ENCODE results near the gene ENPP6. TPM values are rescaled to one million over a fixed set of nuclear protein-coding genes. Genes with fewer than 3 reads are reported as not detected.

Gene ENPP6
- polyA plus RNA-seq, 1 donor from 2014 or later = not detected

GRCh38 chr4:184099000-184099399 is 118.7 kb downstream of the ENPP6 start:
- no peak overlapping the region for H3K4me2 ChIP-seq (ENCODE audit: low read length)

GRCh38 chr4:184097815-184098214 is 119.9 kb downstream of the ENPP6 start:
- Histone ChIP-seq H3K9ac (ENCODE audit: low read length) (no peak overlapping the region), H4K20me1 (ENCODE audit: insufficient read depth) (no peaks in the 10 kb centered on the region), H3K36me3 (ENCODE audit: insufficient read depth, low read length) (no peaks in the 10 kb centered on the region), H3K4me3 (ENCODE audit: low read length) (no peak overlapping the region), H3K9me3 (ENCODE audit: low read length) (no peaks in the 10 kb centered on the region), H3K27ac (ENCODE audit: low read length) (no peak overlapping the region), H3K79me2 (replicated peaks; ENCODE audit: insufficient read depth, low read length) (no peaks in the 10 kb centered on the region), H3F3A (ENCODE audit: insufficient read depth, low read length, poor library complexity, severe bottlenecking) (no peaks in the 10 kb centered on the region), H3K27me3 (ENCODE audit: insufficient read depth, low read depth, low read length) (no peaks in the 10 kb centered on the region), H2AFZ (ENCODE audit: low read depth, low read length) (no peak overlapping the region), H3K9me2 (ENCODE audit: insufficient read depth, low read length) (no peaks in the 10 kb centered on the region), H3K4me2 (ENCODE audit: low read length) (no peak overlapping the region)
- no peak for TF ChIP-seq EZH2 (IDR thresholded peaks at IDR 0.05; ENCODE audit: borderline replicate concordance, insufficient read depth, low read length, poor library complexity, severe bottlenecking)
- TF ChIP-seq SMC3 (conservative IDR thresholded peaks at IDR 0.05; ENCODE audit: poor library complexity) = no peak
- TF ChIP-seq REST (IDR thresholded peaks at IDR 0.05; ENCODE audit: borderline replicate concordance) = no peak
- TF ChIP-seq MXI1 (conservative IDR thresholded peaks at IDR 0.05; ENCODE audit: poor library complexity, severe bottlenecking) = no peak
- no peak for TF ChIP-seq POLR2AphosphoS5 (IDR thresholded peaks at IDR 0.05)
- TF ChIP-seq EP300 (conservative IDR thresholded peaks at IDR 0.05; ENCODE audit: poor library complexity, severe bottlenecking) = no peak
- no peak for TF ChIP-seq RAD21 (conservative IDR thresholded peaks at IDR 0.05)
- TF ChIP-seq TAF1 (IDR thresholded peaks at IDR 0.05; ENCODE audit: low read depth) = no peak

More at GRCh38 chr4:184099000-184099399, 118.7 kb downstream of the ENPP6 start:
- Histone ChIP-seq H3K36me3 (ENCODE audit: insufficient read depth, low read length) (no peaks in the 10 kb centered on the region), H3K9ac (ENCODE audit: low read length) (no peak overlapping the region), H3K27me3 (ENCODE audit: insufficient read depth, low read depth, low read length) (no peaks in the 10 kb centered on the region), H3F3A (ENCODE audit: insufficient read depth, low read length, poor library complexity, severe bottlenecking) (no peaks in the 10 kb centered on the region), H3K9me3 (ENCODE audit: low read length) (no peaks in the 10 kb centered on the region), H3K79me2 (replicated peaks; ENCODE audit: insufficient read depth, low read length) (no peaks in the 10 kb centered on the region), H3K27ac (ENCODE audit: low read length) (no peak overlapping the region), H4K20me1 (ENCODE audit: insufficient read depth) (no peaks in the 10 kb centered on the region), H3K4me3 (ENCODE audit: low read length) (no peak overlapping the region), H3K9me2 (ENCODE audit: insufficient read depth, low read length) (no peaks in the 10 kb centered on the region), H2AFZ (ENCODE audit: low read depth, low read length) (no peak overlapping the region)
- no peak for TF ChIP-seq RAD21 (conservative IDR thresholded peaks at IDR 0.05)
- TF ChIP-seq REST (IDR thresholded peaks at IDR 0.05; ENCODE audit: borderline replicate concordance) = no peak
- no peak for TF ChIP-seq SMC3 (conservative IDR thresholded peaks at IDR 0.05; ENCODE audit: poor library complexity)
- no peak for TF ChIP-seq EZH2 (IDR thresholded peaks at IDR 0.05; ENCODE audit: borderline replicate concordance, insufficient read depth, low read length, poor library complexity, severe bottlenecking)
- no peak for TF ChIP-seq MXI1 (conservative IDR thresholded peaks at IDR 0.05; ENCODE audit: poor library complexity, severe bottlenecking)
- no peak for TF ChIP-seq CTCF (IDR thresholded peaks at IDR 0.05; ENCODE audit: poor library complexity, severe bottlenecking)
- no peak for TF ChIP-seq TAF1 (IDR thresholded peaks at IDR 0.05; ENCODE audit: low read depth)
- no peak for TF ChIP-seq EP300 (conservative IDR thresholded peaks at IDR 0.05; ENCODE audit: poor library complexity, severe bottlenecking)
- TF ChIP-seq POLR2AphosphoS5 (IDR thresholded peaks at IDR 0.05) = no peak

All from neural cell (in vitro differentiated cells).